ENCODE data around the gene TMEM267.
"Not testable (repeated sequence)": the region's sequence is repeated elsewhere in the genome, so short reads cannot be mapped to it uniquely, and the experiment has no call there.

Gene TMEM267

GRCh38 chr5:43410414-43410813, 73.3 kb downstream of the TMEM267 start:
- no peaks in the 10 kb centered on the region for H3K27me3 ChIP-seq (ENCODE audit: insufficient read depth, low read depth, severe bottlenecking)
- DNase-seq = no peak
- no peak for TF ChIP-seq CTCF (IDR thresholded peaks at IDR 0.05; ENCODE audit: low read depth, low read length)
- no peak overlapping the region for H3K27ac ChIP-seq
- H3K4me3 ChIP-seq (ENCODE audit: low read depth, low read length) = no peak overlapping the region
- no peaks in the 10 kb centered on the region for H3K36me3 ChIP-seq
- H3K9me3 ChIP-seq (ENCODE audit: severe bottlenecking) = no peaks in the 10 kb centered on the region

- Histone ChIP-seq H3K9me3 (ENCODE audit: severe bottlenecking) (no peaks in the 10 kb centered on the region), H3K4me3 (ENCODE audit: low read depth, low read length) (no peak overlapping the region), H3K36me3 (no peaks in the 10 kb centered on the region), H3K27ac (no peak overlapping the region), H3K27me3 (ENCODE audit: insufficient read depth, low read depth, severe bottlenecking) (no peaks in the 10 kb centered on the region)
- TF ChIP-seq CTCF (IDR thresholded peaks at IDR 0.05; ENCODE audit: low read depth, low read length) = no peak
- DNase-seq = no peak
Measured at GRCh38 chr5:43409809-43410271, 73.8 kb downstream of the TMEM267 start.

GRCh38 chr5:43402524-43403066, 81.1 kb downstream of the TMEM267 start:
- H3K4me3 ChIP-seq (ENCODE audit: low read depth, low read length) = not testable (repeated sequence)

GRCh38 chr5:43401827-43402226, 81.8 kb downstream of the TMEM267 start:
- TF ChIP-seq CTCF (IDR thresholded peaks at IDR 0.05; ENCODE audit: low read depth, low read length) = peak; percentile 59
- DNase-seq = peak; percentile 24
- Histone ChIP-seq H3K4me3 (ENCODE audit: low read depth, low read length) (no peak overlapping the region), H3K9me3 (ENCODE audit: severe bottlenecking) (no peaks in the 10 kb centered on the region), H3K27ac (no peak overlapping the region), H3K27me3 (ENCODE audit: insufficient read depth, low read depth, severe bottlenecking) (peaks cover 37% of the 10 kb centered on the region), H3K36me3 (no peaks in the 10 kb centered on the region)

More at GRCh38 chr5:43402524-43403066, 81.1 kb downstream of the TMEM267 start:
- not testable (repeated sequence) for H3K27ac ChIP-seq; H3K9me3 ChIP-seq (ENCODE audit: severe bottlenecking); H3K36me3 ChIP-seq
- peak; percentile 9 for DNase-seq
- H3K27me3 ChIP-seq (ENCODE audit: insufficient read depth, low read depth, severe bottlenecking) = peaks cover 32% of the 10 kb centered on the region

- DNase-seq = no peak
- peaks cover 3% of the 10 kb centered on the region for H3K9me3 ChIP-seq (ENCODE audit: severe bottlenecking)
- H3K4me3 ChIP-seq (ENCODE audit: low read depth, low read length) = no peak overlapping the region
- H3K36me3 ChIP-seq = no peaks in the 10 kb centered on the region
- no peak overlapping the region for H3K27ac ChIP-seq
- no peak for TF ChIP-seq CTCF (IDR thresholded peaks at IDR 0.05; ENCODE audit: low read depth, low read length)
- peaks cover 46% of the 10 kb centered on the region for H3K27me3 ChIP-seq (ENCODE audit: insufficient read depth, low read depth, severe bottlenecking)
Measured at GRCh38 chr5:43400082-43400481, 83.6 kb downstream of the TMEM267 start.

- no peak overlapping the region for H3K27ac ChIP-seq
- no peak for TF ChIP-seq CTCF (IDR thresholded peaks at IDR 0.05; ENCODE audit: low read depth, low read length)
- H3K4me3 ChIP-seq (ENCODE audit: low read depth, low read length) = no peak overlapping the region
- no peaks in the 10 kb centered on the region for H3K36me3 ChIP-seq
- peaks cover 3% of the 10 kb centered on the region for H3K9me3 ChIP-seq (ENCODE audit: severe bottlenecking)
- no peak for DNase-seq
- H3K27me3 ChIP-seq (ENCODE audit: insufficient read depth, low read depth, severe bottlenecking) = peaks cover 54% of the 10 kb centered on the region
Measured at GRCh38 chr5:43396762-43397304, 86.8 kb downstream of the TMEM267 start.
